GM18526 (cell line): ENCODE data around the gene NF2.

Source experiments
- POLR2A ChIP-seq: IDR thresholded peaks from 3 replicates; pipeline ENCODE4 v1.6.1; 2011; ENCODE audit not compliant: insufficient read length; ENCODE audit errors: extremely low read depth

Gene NF2

DNA sequence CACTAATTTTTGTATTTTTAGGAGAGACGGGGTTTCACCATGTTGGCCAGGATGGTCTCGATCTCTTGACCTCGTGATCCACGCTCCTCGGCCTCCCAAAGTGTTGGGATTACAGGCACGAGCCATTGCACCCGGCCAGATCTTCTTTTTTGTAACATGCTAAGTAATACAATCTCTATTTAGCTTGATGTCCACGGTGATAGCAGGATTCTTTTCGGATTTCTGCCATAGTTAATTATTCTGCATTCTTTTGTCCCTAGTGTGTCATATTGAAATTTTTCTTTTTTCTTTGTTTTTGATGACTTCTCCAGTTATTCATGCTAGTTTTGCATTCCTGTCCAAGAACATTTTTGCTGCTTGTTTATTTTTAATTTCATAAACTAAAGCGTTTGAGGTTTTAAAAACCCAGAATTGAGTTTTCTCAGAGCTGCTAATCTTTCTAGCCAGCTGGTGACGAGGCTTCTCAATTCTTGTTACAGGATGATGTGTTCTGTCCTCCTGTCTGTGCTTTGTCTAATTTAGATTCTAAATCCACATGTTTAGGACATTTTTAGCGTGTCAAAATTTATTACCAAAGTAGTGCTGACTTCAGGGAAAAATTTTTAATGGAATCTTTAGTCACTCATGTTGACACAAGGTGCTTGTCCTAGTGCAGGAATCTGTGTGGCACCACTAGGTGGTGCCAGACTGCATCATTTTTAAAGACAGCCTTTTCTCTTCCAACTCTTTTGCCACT is 21.8 kb downstream of the NF2 start:
- TF ChIP-seq POLR2A = no peak

- no peak for TF ChIP-seq POLR2A
Measured at GRCh38 chr22:29626497-29627195, 23.2 kb downstream of the NF2 start.

- TF ChIP-seq POLR2A = no peak
Measured at GRCh38 chr22:29627196-29627535, 23.7 kb downstream of the NF2 start.

DNA sequence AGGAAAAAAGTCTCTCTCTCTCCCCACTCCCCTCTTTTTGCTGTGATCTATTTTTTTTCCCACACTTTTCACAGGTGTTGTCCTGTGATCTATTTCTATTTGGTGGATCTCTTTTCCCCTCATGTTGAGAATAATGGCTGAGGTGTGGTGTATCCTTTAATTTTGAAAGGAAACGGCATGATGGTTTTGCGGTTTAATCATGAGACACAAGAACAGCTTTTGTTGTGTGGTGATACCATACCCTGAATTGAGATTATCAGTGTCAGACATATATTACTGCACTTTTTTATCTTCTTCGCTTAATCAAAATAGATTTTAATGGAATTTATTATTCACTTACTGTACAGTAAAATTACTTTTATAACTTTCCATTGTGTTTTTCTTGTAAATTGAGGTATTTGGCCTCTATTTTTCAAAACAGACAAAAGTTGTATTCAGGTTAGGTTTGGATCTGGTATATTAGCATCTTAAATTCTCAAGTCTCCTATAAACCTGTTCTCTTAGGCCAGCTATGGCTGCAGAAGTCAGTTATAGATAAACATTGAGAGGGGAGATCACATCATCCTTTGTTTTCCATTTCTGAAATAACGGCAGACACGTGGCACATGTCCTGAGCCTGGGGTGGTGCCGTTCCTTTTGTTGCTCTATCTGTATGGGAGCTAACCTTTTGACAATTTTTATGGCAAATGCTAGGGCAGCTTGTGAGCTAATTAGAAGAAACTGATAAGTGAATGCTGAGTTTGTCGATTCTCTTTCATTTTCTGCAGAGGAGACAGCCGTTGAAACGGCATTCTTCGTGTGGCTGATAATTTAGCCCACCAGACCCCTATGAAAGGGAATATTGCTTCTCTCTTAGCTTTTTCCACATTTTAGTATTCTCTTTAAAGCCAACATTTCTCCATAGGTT is 25.8 kb downstream of the NF2 start:
- TF ChIP-seq POLR2A = no peak

- TF ChIP-seq POLR2A = no peak
Measured at GRCh38 chr22:29629903-29630516, 26.6 kb downstream of the NF2 start.

- TF ChIP-seq POLR2A = no peak
Measured at GRCh38 chr22:29630987-29631386, 27.6 kb downstream of the NF2 start.

DNA sequence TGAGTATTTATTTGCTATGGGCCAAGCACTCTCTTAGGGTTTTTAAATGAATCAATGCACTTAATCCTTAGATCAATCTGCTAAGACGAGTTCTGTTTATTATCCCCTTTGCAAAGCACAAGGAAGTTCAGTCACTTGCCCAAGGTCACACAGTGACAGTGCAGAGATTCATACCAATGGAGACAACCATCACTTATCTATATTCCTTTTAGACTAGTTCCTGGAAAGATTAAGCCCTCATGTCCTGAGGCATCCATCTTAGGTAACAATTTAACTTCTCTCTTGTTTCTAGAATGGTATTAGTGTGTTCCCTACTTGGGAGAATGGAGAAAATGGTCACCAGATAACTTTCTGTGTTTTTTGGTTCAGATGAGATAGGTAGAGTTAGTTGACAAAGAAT is 28.3 kb downstream of the NF2 start:
- TF ChIP-seq POLR2A = no peak

DNA sequence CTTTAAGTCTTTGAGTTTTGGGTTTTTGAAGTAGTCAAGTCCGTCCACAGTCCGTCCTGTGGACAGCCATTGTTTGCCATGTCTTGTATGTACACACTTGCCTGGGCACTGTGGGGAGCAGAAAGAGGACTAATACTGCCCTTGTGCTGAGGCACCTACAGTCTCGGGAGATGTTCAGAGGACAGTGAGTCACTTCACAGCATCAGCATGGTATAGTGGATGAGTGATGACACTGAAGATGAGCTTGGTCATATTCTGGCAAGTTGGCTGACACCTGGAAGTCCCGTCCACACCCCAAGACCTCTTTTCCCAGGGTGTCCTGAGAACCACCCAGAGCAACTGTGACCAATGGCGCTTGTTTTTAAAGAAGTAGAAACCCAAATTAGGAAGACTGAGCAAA is 29.2 kb downstream of the NF2 start:
- no peak for TF ChIP-seq POLR2A

DNA sequence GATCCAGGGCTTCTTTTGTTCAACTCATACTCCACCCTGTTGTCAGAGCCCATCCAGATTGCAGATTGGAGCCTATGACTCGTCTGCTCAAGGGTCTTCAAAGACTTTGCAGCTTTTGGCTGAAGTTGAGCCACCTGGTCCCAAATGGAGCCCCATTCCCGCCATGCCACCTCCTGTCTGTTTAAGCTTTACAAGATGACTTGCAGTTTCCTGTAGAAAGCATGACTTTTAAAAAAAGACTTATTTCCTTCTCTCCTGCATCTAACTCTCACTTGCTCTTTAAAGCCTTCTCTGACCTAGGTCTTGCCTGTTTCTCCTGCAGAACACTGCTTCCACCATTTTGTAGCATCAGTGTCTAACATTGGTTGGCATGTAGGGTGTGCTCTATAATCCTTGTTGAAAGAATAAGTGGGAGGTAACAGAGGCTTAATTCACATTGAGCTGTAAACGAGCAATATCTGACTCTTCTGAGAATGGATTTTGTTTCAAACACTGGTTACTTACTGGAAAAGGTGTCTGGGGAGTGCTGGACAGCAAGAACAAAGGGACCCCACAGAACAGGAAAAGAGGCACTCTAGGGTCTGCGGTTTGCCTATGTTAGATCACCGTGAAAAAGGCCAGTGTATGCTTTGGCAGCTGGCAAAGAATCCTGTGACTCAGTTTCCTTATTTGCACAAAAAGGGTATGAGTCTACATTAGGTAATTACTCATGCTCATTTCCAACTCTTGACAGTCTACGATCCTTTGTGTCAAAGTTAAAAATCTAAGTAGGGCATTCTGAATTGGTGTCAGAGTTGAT is 30.3 kb downstream of the NF2 start:
- TF ChIP-seq POLR2A = no peak

DNA sequence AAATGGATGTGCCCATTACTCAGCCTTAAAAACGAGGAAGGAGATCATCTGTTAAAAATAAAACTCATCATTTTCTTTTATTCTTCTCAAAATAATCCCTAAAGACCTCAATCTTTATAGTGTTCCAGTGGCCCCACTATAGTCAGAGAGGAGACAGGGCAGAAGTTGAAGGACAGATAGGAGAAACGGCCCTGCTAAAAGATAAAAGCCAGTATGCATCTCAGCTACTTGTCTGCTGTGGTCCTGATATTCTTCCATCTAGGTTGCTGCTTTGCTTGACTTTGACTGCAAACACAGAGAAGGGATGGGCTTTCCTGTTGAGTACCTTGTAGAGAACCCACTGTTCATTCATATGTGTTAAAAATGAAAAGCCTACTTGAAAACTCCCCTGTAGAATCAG is 31.4 kb downstream of the NF2 start:
- no peak for TF ChIP-seq POLR2A

DNA sequence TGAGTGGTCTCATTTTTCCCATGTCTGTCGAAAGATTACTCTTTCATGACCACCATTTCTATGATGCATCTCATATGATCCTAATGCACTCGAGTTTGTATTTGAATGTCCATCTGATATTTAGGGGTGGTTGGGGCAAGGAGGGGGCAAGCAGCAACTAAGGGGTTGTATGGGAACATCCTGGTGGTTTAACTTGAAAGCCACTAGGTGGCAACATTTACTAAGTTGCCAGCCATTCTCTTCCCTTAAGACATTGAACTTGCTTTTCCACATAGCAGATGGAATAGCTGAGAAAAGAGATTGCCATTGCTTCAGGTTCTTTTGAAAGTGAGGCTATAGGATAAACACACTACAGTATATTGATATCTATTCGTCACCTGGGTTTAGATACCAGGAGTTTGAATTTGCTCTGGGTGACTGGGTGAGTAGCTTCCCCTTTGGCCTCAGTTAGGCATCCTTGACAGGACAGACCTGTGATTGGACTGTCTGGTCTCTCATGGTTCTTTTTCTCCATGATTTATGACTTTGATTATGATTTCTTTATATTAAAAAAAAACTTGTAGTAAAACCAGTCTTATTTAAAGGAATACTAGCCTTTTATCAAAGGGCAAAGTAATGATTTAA is 32.4 kb downstream of the NF2 start:
- TF ChIP-seq POLR2A = no peak

DNA sequence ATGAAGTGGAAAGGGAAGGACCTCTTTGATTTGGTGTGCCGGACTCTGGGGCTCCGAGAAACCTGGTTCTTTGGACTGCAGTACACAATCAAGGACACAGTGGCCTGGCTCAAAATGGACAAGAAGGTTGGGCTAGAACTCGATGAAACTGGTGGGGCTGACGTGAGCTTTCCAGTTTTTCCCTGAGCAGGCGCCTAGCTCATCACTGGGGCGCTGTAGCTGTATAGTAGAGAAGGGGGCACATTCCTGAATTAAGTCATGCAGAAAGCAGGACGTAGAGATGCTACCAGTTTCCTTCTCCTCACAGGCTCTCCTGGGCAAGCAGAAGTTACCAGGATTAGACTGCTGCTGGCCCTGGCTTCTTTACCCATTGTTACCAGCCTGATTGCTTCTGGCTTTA is 33.3 kb downstream of the NF2 start:
- TF ChIP-seq POLR2A = no peak

GRCh38 chr22:29637181-29637580 is 33.7 kb downstream of the NF2 start:
- TF ChIP-seq POLR2A = no peak

DNA sequence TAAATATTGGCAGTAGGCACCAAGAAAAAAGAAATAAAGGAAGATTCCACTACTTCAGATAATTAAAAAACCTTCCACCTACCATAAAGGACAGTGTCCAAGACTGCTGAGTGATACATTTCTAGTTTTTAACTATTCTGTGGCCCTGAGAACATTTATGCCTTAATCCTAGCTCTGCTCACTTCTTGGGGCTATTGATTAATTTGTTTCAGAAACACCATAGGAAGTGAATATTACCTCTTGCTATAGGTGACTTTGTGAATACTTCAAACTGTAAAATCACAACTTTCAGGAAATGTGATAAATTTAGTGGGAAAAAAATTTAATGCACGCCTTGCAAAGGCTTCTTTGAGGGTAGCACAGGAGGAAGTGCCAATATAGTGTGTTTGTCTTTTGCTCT is 35.2 kb downstream of the NF2 start:
- no peak for TF ChIP-seq POLR2A

DNA sequence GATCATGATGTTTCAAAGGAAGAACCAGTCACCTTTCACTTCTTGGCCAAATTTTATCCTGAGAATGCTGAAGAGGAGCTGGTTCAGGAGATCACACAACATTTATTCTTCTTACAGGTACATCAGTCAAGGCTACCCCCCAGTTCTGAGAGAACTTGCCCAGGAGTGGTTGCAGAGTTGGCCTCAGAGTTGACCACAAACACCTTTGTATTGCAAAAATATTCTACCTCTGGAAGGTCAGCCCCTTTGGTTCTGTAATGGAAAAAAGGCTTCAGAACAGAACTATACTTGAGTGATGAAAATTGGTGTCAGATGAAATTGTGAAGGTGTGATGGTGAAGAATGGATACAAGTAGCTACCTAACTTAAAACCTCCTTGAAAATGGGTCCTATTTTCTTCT is 35.7 kb downstream of the NF2 start:
- TF ChIP-seq POLR2A = no peak
